ENCODE results near the gene SCN5A.

- TF ChIP-seq POLR2AphosphoS5 (IDR thresholded peaks at IDR 0.05) = no peak
- TF ChIP-seq, protein P1, sequence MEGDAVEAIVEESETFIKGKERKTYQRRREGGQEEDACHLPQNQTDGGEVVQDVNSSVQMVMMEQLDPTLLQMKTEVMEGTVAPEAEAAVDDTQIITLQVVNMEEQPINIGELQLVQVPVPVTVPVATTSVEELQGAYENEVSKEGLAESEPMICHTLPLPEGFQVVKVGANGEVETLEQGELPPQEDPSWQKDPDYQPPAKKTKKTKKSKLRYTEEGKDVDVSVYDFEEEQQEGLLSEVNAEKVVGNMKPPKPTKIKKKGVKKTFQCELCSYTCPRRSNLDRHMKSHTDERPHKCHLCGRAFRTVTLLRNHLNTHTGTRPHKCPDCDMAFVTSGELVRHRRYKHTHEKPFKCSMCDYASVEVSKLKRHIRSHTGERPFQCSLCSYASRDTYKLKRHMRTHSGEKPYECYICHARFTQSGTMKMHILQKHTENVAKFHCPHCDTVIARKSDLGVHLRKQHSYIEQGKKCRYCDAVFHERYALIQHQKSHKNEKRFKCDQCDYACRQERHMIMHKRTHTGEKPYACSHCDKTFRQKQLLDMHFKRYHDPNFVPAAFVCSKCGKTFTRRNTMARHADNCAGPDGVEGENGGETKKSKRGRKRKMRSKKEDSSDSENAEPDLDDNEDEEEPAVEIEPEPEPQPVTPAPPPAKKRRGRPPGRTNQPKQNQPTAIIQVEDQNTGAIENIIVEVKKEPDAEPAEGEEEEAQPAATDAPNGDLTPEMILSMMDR (IDR thresholded peaks at IDR 0.05; ENCODE audit: poor library complexity, severe bottlenecking) = no peak
- TF ChIP-seq EP300 (conservative IDR thresholded peaks at IDR 0.05; ENCODE audit: poor library complexity, severe bottlenecking) = no peak
- TF ChIP-seq REST (IDR thresholded peaks at IDR 0.05; ENCODE audit: borderline replicate concordance) = no peak
- no peak for TF ChIP-seq MXI1 (conservative IDR thresholded peaks at IDR 0.05; ENCODE audit: poor library complexity, severe bottlenecking)
These were observed 67.7 kb downstream of the SCN5A start for GRCh38 chr3:38581774-38582173.

Measured in neural cell (in vitro differentiated cells).